Thymus (tissue), 11 donors: ENCODE results near the gene MRPL36. TPM values are rescaled to one million over a fixed set of nuclear protein-coding genes. Genes with fewer than 3 reads are reported as not detected.
"Not testable (repeated sequence)": the region's sequence is repeated elsewhere in the genome, so short reads cannot be mapped to it uniquely, and the experiment has no call there.

Source experiments
- DNase-seq, 9 donors: peaks; one replicate each; pipeline ENCODE4 v3.0.0-alpha.2; 2013; ENCODE audit warnings: low spot score in 9 of 9, low read depth in 6 of 9, missing footprints in 1 of 9
- H3K27ac ChIP-seq, 2 donors: one replicate each; pipeline ENCODE4 v1.5.1; 2013; ENCODE audit warnings: control low read depth in 1 of 2, low read depth in 1 of 2, low read length in 1 of 2, mild to moderate bottlenecking in 1 of 2, moderate library complexity in 1 of 2
- H3K27me3 ChIP-seq, 2 donors: one replicate each; pipeline ENCODE4 v1.5.1; 2013; ENCODE audit warnings: low read length in 1 of 2; ENCODE audit not compliant: control insufficient read depth in 2 of 2, insufficient read depth in 1 of 2
- H3K36me3 ChIP-seq, 2 donors: one replicate each; pipeline ENCODE4 v1.5.1; 2013; ENCODE audit warnings: low read length in 1 of 2, mild to moderate bottlenecking in 1 of 2, moderate library complexity in 1 of 2; ENCODE audit not compliant: control insufficient read depth in 2 of 2, insufficient read depth in 2 of 2
- H3K4me1 ChIP-seq, 2 donors: one replicate each; pipeline ENCODE4 v1.5.1; 2013; ENCODE audit warnings: low read length in 2 of 2; ENCODE audit not compliant: control insufficient read depth in 2 of 2, insufficient read depth in 2 of 2
- H3K4me3 ChIP-seq, 2 donors: one replicate each; pipeline ENCODE4 v1.5.1; 2013; ENCODE audit warnings: low read length in 2 of 2, control low read depth in 1 of 2, mild to moderate bottlenecking in 1 of 2
- H3K9me3 ChIP-seq, 2 donors: one replicate each; pipeline ENCODE4 v1.5.1; 2013; ENCODE audit warnings: low read length in 1 of 2, mild to moderate bottlenecking in 1 of 2; ENCODE audit not compliant: control insufficient read depth in 2 of 2, insufficient read depth in 1 of 2
- WGBS: extraction: QIAGEN DNeasy Blood & Tissue Kit; methylation state at CpG from one replicate; pipeline ENCODE4 v1.1.7; 2013; 5-methylcytosine and 5-hydroxymethylcytosine counted together
- polyA plus RNA-seq: library from polyadenylated mRNA; stranded (reverse); fragments of 200-250 nt; gene quantifications from one replicate; pipeline ENCODE4 v1.2.3, GENCODE V29; 2013
- total RNA-seq: library from RNA; stranded (reverse); fragments of 120-200 nt; gene quantifications from one replicate; pipeline ENCODE4 v1.2.4, GENCODE V29; 2013
- donor health status: healthy.

The MRPL36 gene
- total and polyA plus RNA-seq, 2 donors, result 73.0 to 74.1 TPM

DNA sequence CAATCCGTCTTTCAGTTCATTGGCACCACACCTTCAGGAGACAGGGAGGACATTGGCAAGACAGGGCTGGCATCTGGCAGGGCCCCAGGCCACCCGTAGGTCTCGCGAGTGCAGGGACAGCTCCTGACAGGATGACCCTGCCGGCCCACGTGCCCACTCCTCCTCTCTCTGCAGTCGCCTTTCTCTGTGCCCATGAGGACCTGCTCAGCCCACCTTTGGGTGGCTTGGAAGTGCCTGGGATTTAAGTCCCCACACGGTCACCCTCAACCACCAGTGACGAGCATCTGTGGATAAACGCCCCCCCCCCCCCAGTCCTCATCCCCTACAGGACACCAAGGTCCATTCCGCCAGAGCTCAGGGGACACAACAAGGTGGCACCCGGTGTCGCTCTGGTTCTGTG is 4.1 kb downstream of the MRPL36 start:
- peaks cover 6 to 35% of the 10 kb centered on the region in 2 donors for H3K4me1 ChIP-seq
- no peak overlapping the region for H3K27ac ChIP-seq
- no peak for DNase-seq
- peaks cover 19 to 23% of the 10 kb centered on the region in 2 donors for H3K36me3 ChIP-seq
- no peak overlapping the region for H3K4me3 ChIP-seq
- no peaks in the 10 kb centered on the region for H3K9me3 ChIP-seq
- no peaks in the 10 kb centered on the region for H3K27me3 ChIP-seq
- WGBS, result 95% methylated on average over 13 of the region's 13 CpGs

DNA sequence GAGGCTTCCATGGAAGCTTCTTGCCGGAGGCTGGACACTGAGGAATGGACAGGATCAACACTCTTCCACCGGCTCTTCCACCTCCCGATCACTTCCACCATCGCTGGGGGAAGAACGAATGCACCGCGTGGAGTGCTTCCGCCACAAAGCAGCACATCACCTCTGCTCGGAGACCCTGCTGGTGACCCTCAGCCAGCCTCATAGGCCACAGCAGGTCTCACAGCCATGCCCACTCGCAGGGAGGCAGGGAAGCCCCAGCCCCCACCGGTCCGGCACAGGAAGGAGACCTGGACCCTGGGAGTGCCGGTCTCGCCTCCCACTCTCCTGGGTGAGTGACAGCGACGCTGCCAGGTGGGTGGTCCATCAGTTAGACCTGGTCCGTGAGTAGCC is 4.7 kb downstream of the MRPL36 start:
- no peak overlapping the region for H3K27ac ChIP-seq
- no peaks in the 10 kb centered on the region for H3K27me3 ChIP-seq
- no peak for DNase-seq
- peaks cover 6 to 35% of the 10 kb centered on the region in 2 donors for H3K4me1 ChIP-seq
- 92% methylated on average over 17 of the region's 17 CpGs for WGBS
- H3K36me3 ChIP-seq, result peaks cover 19 to 23% of the 10 kb centered on the region in 2 donors
- H3K4me3 ChIP-seq, result no peak overlapping the region
- H3K9me3 ChIP-seq, result no peaks in the 10 kb centered on the region

DNA sequence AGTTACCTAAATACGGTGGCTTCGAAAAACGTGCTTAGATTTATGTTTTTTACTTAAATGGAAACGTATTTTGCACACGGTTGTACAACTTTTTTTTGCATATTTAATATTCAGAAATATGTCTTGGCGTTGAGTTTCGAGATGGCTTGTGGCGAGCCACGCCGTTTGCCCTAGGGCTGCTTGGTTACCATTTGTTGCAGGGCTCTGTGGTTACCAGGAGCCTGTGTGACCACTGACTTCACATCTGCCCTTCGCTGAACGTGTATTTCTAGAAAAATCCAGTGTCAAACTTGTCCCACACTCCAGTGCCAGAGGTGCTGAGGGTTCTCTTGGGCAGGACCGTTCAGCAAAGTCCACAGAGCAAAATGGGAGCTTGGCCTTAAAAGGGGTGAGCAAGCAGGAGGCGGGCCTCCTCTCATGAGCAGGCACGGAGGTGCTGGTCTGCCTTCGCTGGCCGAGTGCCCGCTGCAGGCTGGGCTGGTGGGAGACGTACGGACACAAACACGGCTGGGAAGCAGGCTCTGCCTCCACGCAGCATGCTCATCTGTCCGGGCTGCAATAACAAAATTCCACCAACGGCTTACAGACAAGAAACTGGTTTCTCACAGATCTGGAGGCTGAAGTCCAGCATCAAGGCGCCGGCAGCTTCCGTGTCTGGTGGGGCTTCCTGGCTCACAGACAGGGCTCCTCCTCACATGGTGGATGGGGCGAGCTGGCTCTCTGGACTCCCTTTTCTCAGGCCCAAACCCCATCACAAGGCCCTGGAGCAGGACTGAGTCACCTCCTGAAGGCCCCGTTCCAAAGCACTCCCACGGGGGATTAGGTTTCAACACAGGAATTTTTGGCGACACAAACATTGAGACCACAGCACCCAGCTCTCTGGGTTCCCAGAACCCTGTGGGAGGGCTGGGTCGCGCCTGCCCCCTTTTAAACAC is 5.4 kb downstream of the MRPL36 start:
- Histone ChIP-seq H3K9me3 (no peaks in the 10 kb centered on the region), H3K27ac (peak overlapping the region in 1 of 2 donors; percentile 15), H3K4me3 (no peak overlapping the region), H3K36me3 (peaks cover 19 to 23% of the 10 kb centered on the region in 2 donors), H3K4me1 (peaks cover 6 to 35% of the 10 kb centered on the region in 2 donors), H3K27me3 (no peaks in the 10 kb centered on the region)
- WGBS, result 94% methylated on average over 33 of the region's 33 CpGs
- no peak for DNase-seq

DNA sequence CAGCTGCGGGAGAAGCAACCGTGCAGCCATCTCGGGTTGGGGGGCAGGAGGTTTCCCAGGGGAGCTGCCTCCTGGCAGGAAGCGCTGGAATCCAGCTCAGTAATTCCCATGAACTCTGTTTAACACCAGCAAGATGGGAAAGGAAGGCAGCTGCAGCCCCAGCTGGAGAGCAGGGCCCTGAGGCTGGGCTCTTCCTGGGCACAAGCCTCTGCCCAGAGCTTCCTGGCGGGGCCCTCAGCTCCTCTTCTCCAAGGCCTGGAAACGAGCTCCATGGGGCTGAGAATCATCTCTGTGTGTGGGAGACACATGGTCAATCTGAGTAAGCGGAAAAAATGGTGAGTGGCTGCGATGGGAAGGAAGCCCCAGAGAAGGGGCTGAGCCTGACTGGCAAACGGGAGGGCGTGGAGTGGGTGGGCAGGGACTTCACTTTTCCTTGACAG is 6.3 kb downstream of the MRPL36 start:
- Histone ChIP-seq H3K27ac (peak overlapping the region; percentile 80), H3K36me3 (peaks cover 19 to 23% of the 10 kb centered on the region in 2 donors), H3K4me3 (no peak overlapping the region), H3K27me3 (no peaks in the 10 kb centered on the region), H3K9me3 (no peaks in the 10 kb centered on the region), H3K4me1 (peaks cover 0 to 28% of the 10 kb centered on the region in 2 donors)
- 89% methylated on average over 10 of the region's 10 CpGs for WGBS
- DNase-seq, result no peak

DNA sequence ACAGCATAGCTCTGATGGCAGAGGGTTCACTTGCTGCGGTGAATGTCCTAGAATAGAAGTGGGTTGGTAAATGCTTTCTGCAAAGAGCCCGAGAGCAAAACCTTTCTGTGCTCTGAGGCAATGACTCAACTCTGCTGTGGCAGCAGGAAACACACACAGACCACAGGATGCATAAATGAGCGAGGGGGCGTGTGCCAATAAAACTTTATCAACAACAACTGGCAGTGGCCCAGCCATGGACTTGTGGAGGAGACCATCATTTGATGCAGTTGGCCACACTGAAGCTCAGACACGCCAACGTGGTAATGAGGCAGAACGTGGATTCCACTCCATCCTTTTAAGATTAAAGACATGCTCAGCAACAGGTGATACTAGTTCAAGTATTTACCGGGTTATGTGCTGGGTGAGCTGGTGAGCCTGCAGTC is 6.8 kb downstream of the MRPL36 start:
- DNase-seq, result peak in 8 of 9 donors; percentile 20 to 91 (median 62)
- WGBS, result 56% methylated on average over 8 of the region's 8 CpGs
- peaks cover 0 to 28% of the 10 kb centered on the region in 2 donors for H3K4me1 ChIP-seq
- H3K9me3 ChIP-seq, result no peaks in the 10 kb centered on the region
- H3K36me3 ChIP-seq, result peaks cover 15 to 20% of the 10 kb centered on the region in 2 donors
- no peaks in the 10 kb centered on the region for H3K27me3 ChIP-seq
- H3K4me3 ChIP-seq, result no peak overlapping the region
- H3K27ac ChIP-seq, result peak overlapping the region; percentile 80

DNA sequence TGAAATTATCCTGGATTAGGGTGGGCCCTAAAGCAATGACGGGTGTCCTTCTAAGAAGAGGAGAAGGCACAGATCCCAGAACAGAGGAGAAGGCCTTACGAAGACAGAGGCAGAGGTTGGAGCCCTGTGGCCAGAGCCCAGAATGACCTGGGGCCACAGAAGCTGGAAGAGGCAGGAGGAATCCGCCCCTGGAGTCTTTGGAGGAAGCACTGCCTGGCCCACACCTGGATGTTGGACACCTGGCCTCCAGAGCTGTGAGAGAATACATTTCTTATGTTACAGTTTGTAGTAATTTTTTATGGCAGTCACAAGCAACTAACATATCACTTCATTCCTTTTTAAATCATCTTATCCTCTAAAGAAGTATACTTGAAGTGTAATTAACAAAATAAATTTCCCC is 8.5 kb downstream of the MRPL36 start:
- Histone ChIP-seq H3K27me3 (no peaks in the 10 kb centered on the region), H3K9me3 (no peaks in the 10 kb centered on the region), H3K4me3 (no peak overlapping the region), H3K27ac (no peak overlapping the region), H3K36me3 (peaks cover 0 to 4% of the 10 kb centered on the region in 2 donors), H3K4me1 (peaks cover 0 to 26% of the 10 kb centered on the region in 2 donors)
- WGBS, result 95% methylated on average over 3 of the region's 3 CpGs
- DNase-seq, result no peak

DNA sequence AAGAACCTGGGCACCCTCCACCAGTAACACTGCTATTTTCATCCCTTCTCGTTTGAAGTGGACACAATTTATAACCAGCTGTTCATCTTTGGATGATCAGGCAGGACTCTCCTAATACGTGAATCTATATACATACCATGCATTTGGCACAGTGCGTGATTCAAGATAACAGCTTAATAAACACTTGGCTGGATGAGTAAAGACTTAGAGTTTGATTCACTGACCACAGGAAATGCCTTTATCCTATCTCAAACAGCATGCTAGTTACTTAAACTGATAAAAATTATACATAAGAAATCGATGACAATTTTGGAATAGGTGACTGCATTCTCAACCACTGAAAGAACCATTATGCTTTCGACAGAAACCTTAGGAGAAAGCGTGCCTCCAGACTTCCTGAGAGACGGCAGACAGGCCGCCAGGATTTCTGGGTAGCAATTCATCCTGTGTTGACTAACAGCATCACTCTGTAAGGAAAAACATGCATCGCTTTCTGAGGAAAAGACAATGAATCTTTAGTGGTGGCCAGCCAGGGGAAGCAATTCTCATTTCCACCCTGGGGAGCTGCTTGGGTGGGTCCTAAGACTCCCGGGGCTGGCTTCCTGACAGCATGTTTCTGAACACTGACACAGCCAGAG is 9.7 kb downstream of the MRPL36 start:
- H3K4me1 ChIP-seq, result peaks cover 0 to 36% of the 10 kb centered on the region in 2 donors
- H3K4me3 ChIP-seq, result no peak overlapping the region
- no peaks in the 10 kb centered on the region for H3K27me3 ChIP-seq
- H3K36me3 ChIP-seq, result no peaks in the 10 kb centered on the region
- H3K27ac ChIP-seq, result no peak overlapping the region
- H3K9me3 ChIP-seq, result no peaks in the 10 kb centered on the region
- WGBS, result 68% methylated on average over 10 of the region's 10 CpGs
- no peak for DNase-seq

DNA sequence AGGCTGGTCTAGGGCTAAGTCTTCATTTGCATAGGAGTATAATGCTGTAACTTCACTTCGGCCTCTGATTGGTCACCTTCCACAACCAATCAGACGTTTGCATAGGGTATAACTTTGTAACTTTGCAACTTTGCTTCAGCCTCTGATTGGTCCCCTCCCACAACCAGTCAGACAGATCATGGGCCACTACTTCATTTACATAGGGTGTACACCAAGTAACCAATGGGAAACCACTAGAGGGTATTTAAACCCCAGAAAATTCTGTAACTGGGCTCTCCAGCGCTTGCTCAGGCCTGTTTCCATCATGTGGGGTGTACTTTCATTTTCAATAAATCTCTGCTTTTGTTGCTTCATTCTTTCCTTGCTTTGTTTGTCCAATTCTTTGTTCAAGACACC is 10.2 kb downstream of the MRPL36 start:
- H3K9me3 ChIP-seq, H3K4me3 ChIP-seq, H3K27me3 ChIP-seq, DNase-seq, H3K27ac ChIP-seq, H3K36me3 ChIP-seq: not testable (repeated sequence)
- peaks cover 0 to 38% of the 10 kb centered on the region in 2 donors for H3K4me1 ChIP-seq
- WGBS, result 97% methylated on average over 3 of the region's 3 CpGs

DNA sequence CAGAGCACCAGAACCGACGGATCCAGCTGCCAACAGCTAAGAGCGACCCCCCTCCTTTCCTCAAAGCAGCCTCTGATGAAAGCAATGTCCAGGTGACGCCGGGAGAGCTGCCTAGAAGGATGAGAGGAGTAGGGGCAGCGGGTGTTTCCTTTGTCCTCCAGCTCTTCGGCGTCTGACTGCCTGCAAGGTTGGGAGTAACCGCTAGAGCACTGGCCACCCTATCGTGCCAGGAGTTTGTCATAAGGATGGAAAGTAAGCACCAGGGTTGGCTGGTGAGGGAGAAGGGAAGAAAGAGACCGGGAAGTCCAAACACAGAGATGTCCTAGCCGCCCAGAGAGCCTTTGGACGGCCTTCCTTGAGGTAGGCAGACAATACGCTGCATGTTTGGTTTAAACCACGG is 10.8 kb downstream of the MRPL36 start:
- H3K27me3 ChIP-seq, result no peaks in the 10 kb centered on the region
- no peak overlapping the region for H3K4me3 ChIP-seq
- DNase-seq, result no peak
- no peak overlapping the region for H3K27ac ChIP-seq
- WGBS, result 94% methylated on average over 15 of the region's 15 CpGs
- no peaks in the 10 kb centered on the region for H3K9me3 ChIP-seq
- peaks cover 0 to 37% of the 10 kb centered on the region in 2 donors for H3K4me1 ChIP-seq
- no peaks in the 10 kb centered on the region for H3K36me3 ChIP-seq
